Stimulated activated CD4-positive, alpha-beta T cell treated with anti-CD3 and anti-CD28 coated beads, Interleukin-15, amount 100 ng/mL, for 24 hours (primary cell): Measurements from ENCODE around the gene DRC1.

Experiments used
- DNase-seq: peaks from one replicate; pipeline ENCODE4 v3.0.0-alpha.2; 2020

Gene DRC1

DNA sequence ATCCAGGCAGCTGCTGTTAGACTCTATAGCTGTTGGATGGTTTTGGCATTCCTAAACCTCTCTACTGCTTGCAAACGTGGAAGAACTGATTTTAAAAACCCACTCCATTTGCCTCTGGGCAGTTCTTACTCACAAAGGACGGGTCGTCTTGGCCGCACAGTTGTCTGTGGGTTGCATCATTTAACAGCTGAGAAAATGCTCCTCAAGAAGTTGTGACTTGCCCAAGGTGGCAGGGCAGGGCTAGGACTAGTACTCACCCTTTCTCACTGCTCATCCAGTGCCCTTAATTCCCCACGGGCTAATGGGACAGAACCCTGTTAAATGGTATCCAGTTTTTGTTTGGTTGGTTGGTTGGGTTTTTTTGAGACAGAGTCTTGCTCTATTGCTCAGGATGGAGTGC lies 997 bp upstream of the DRC1 start:
- DNase-seq, result no peak

DNA sequence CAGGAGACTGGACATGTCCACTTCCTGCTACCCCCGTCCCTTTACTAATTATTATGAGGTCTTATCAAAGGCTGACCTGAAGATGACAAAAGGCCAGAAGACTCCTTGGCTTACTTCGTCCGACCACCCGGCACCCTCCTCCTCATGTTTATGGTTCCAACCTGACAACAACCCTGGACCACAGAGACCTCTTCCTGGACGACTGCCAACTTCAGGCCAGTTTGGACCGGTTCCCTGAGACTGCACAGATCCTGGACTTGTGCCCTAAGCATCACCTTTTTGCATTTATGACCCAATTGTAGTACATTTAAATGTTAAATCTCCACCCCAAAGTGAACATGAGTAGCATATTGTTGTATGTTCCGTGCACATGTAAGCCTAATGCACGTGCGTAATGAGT lies 5.8 kb downstream of the DRC1 start:
- no peak for DNase-seq

DNA sequence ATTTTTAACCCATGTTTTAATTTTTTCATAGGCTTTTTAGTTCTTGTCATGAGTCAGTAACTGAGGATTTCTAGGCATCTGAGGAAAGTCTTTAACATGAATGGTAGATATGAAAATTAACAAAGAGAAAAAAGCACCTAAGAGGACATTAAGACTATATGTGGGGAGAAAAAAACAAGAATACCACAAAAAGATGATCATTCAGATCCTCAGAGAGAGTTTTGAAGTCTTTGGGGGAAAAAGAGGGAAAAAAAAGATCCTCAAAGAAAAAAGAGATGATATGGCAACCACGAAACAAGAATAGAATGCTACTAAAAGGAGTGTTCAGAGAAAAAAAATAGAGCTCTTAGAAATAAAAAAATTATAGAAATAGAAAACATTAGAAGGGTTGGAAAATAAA lies 8.1 kb downstream of the DRC1 start:
- DNase-seq, result no peak

DNA sequence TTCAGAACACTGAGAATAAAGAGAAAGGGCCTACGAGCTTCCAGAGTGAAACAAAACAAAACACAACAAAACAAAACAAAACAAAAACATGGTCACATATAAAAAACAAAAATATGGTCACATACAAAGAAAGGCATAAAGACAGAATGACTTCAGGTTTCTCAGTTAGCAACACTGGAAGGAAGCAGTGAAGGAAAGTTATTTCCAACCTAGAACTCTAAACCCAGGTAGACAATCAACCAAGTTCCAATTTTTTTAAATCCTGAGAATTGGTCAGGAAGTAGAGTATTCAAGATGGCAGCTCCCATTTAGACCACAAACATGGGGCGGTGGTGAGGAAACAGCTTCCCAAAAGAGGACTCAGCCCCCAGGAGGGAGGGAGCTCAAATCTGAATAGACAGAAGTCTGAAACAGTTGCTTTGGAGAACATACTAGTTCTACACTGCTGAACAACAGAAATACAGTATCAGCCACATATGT lies 9.1 kb downstream of the DRC1 start:
- no peak for DNase-seq

DNA sequence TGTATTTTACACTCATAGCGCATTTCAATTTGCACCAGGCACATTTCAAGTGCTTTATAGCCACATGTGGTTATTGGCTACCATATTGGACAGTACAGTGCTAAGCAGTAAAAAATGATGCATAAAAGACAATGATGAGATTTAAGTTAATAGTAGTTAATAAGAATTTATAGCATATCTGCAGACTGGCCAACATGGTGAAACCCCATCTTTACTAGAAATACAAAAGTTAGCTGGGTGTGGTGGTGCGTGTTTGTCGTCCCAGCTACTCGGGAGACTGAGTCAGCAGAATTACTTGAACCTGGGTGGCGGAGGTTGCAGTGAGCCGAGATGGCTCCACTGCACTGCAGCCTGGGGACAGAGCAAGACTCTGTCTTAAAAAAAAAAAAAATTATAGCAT lies 9.7 kb downstream of the DRC1 start:
- no peak for DNase-seq

DNA sequence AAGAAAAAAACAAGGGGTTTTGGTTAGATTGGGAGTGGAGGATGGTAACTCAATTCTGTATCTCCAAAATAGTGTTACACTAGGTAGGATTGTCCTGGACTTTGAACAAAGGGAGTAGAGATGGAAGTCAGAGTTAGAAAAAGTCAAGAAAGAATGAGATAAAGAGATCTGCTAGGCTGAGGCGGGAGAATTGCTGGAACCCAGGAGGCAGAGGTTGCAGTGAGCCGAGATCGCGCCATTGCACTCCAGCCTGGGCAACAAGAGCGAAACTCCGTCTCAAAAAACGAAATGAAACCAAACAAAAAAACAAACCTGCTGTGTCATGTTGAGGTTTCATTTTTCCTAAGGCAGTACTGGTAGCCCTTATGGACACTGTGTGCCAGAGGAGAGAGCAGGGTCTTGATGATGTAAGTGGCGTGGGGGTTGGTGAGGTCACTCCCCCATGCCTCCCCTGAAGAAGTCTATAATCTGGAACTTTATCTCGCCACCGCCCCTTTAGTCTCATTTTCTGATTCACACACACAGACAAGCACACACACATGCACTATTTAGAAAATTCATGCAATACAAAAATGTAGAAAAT lies 10.5 kb downstream of the DRC1 start:
- no peak for DNase-seq

DNA sequence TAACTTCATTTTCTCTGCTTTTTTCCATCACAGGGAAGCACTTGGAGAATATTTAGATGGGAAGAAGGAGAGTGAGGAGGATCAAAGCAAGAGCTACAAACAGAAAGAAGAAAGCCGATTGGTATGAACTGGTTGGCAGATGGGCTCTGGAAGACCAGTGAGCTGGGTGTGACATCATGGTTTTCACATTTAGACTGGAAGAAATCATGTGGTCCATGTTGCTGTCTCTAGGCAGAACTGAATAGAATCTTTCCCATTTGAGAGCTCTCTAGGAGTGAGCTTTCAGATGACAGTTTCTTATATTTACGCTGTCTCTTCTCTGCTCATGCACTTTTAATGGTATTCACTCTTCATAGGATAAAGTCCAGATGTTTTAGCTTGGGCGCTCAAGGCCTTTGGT lies 12.6 kb downstream of the DRC1 start:
- no peak for DNase-seq

DNA sequence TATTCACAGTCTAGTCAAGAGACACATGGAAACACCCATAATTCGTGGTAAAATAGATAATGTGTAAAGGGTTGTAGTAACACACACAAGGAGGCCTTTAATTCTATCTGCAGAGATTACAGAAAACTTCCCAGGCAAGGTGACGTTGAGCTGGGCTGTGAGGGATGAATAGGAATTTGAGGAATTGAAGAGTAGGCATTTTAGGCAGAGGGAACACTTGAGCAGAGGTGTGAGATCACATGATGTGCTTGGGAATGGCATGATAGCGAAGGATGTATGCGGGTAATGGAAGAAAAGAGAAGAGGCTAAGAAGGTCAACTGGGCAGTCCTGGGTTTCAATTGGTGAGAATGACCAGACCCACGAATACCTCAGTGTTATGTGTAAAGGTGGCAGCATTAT lies 20.2 kb downstream of the DRC1 start:
- no peak for DNase-seq

DNA sequence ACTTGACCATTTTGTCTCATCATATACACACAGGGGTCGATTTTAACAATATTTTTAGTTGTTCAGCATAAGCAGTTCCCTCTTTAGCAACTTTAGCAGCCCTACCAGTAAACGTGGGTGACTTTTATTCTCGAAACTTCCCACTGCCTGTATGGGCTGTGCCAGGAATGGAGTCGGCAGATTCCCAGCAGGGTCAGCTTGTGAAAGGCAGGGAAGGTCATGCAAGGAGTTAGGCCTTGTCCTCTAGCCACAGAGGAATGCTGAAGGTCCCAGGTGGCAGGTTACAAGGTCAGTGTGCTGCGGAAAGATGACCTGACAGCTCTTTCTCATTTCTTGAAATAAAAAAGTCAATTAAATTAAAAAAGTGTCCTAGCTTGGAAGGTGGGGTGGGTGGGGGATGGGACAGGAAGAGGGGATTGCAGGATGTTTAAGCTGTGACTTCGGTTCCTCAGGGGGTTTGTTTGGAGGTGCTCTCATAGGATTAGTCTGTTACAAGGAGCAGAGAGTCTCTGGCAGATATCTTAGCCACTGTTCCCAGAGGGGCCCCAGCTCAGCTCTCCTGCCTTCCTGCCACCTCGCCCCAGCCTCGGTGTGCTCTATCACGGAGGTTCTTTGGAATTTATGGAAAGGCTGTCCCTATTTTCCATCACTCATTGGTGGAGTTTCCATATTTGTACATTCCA lies 21.4 kb downstream of the DRC1 start:
- DNase-seq, result no peak

DNA sequence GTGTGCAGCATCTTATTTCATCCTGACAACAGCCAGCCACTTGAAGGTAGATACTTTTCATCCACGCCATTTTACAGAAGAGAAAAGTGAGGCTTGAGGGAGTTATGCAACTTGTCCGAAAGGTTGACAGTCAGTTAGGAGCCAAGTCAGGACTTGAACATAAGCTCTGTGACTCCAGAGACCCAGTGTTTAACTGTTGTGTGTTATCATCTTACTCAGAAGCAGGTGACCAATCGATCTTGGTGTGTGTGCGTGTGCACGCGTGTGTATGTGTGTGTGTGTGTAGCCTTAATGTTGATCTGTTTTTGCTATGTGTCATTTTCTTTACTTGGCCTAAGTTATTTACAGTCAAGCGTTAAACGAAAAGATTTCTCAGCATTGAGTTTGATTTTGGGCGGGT lies 22.0 kb downstream of the DRC1 start:
- no peak for DNase-seq

DNA sequence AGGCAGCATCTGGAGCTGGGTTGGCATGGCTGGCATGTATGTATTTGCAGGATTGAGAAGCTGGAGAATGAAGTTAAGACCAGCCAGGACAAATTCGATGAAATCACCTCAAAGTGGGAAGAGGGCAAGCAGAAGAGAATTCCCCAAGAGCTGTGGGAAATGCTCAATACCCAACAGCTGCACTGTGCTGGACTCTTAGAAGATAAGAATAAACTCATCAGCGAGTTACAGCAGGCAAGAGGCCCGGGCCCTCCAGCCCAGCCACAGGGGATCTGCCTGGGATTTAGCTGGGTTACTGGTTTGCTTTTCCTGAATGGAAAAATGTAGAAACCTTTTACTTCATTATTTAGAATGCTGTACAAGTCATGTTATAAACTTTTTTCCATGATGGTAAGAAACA lies 22.5 kb downstream of the DRC1 start:
- DNase-seq, result no peak

DNA sequence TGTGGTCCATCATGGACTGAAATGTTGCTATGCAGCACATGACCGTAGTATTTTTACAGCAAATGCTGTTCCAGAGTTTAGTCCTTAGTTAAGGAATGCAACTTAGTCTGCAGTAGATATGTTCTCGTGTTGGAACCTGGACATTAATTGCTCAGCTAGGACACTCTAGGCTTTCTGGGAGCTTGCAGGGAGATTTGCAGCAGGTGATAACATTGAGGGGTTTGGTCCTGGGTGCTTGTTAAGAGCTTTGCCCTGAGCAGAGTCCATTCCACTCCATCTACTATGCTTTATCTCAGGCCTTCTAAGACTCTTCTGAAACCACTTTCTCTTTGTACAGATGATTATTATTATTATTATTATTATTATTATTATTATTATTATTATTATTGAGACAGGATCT lies 27.1 kb downstream of the DRC1 start:
- DNase-seq, result no peak

DNA sequence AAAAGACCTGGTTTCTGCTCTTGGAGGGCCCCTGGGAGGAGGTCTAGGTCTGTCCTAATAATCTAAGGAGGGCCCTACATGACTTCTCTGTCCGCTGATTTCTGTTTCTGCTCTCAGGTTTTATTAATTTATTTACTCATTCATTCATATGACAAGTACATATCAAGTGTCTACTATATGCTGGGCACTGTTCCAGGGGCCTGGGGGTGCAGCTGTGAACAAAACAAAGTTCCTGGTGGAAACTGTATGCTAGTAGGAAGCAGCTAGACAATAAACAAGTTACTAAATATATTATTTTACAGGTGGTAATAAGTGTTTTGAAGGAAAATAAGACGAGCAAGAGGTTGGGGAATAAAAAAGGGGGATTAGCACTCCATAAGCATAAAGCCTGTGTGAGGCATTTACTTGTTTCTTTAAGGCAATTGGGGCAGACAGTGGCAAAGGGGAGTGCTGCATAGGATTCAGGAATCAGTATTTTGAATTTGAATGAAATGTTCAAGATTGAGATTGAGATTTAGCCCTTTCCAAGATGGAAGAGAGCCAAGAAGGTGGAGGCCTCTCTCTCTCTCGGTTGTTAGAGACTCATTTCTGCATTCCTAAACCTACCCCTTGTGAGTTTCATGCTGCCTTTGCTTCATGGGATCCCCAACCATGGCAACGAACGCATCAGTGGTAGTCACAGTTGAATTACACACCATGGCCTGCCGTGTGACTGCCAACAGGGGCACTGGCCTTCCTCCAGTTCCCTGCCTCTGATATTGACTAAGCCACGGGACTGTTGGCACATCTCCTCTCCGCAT lies 28.3 kb downstream of the DRC1 start:
- no peak for DNase-seq

DNA sequence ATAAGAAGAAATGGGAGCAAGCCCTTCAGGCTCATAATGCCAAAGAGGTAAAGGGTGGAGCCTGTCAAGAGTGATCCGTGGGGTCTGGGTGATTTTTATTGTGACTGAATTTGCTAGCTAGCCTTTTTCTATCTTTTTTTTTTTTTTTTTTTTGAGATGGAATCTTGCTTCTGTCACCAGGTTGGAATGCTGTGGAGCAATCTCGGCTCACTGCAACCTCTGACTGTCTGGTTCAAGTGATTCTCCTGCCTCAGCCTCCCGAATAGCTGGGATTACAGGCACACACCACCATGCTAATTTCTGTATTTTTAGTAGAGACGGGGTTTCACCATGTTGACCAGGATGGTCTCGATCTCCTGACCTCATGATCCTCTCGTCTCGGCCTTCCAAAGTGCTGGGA lies 29.1 kb downstream of the DRC1 start:
- DNase-seq, result no peak

DNA sequence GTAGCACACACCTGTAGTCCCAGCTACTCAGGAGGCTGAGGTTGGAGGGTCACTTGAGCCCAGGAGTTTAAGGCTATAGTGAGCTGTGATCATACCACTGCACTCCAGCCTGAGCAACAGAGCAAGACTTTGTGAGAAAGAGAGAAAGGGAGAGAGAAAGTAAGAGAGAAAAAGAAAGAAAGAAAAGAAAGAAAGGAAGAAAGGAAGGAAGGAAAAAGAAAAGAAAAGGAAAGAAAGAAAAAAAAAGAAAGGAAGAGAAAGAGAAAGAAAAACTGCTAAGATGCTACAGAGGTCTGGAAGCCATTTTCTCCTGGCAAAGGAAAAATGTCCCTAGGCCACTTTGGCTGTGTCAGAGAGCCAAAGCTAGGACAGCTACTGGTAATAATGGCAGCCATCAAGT lies 30.6 kb downstream of the DRC1 start:
- no peak for DNase-seq

DNA sequence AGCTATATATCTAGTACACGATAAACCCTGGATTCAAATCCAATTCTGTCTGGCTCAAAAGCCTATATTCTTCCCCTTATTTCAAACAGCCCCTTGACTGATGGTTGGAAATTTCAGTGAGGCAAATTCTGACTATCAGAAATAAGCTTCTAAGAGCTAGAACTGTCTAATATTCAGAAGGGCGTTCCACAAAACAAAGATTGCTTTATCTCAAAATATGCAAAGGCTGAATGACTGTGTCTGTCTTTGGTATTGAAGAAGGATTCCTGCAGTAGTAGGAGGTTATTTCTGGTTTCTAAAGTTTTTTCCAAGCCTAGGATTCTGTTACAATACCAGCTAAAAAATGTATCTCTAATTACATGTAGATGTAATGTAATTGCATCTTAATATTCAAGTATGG lies 31.1 kb downstream of the DRC1 start:
- DNase-seq, result no peak

DNA sequence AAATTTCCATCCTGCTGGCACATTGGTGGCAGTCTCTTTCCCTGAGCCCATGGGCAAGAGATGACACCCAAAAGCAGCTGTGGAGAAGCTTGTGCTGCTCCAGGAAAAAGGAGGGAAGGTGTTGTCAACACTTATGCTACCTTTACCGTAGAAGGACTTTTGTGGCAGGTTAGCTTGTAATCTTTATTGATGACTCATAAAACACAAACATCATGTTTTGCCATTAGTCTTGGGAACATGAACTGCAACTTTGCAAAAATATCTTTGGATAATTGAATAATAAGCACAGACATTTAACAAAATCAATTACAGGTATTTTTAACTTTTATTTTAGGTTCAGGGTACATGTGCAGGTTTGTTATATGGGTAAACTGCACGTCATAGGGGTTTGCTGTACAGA lies 33.4 kb downstream of the DRC1 start:
- no peak for DNase-seq

DNA sequence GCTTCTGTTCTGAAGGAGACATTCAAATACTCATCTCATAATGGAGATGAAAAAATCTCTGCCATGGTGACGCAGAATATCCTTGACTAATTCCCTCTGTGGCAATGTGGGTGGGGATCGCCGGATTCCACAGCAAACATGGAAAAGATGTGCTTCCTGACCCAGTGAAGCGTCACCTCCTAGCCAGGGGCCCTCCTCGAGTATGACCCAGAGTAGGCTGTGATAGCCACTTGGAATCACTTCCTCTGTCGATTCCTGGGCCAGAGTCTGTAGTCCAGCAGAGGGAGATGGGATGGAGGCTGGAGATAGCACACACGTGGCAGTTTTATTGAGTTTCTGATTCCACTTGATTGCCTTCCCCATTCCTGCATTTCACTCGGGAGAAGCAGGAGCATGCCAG lies 36.8 kb downstream of the DRC1 start:
- no peak for DNase-seq

DNA sequence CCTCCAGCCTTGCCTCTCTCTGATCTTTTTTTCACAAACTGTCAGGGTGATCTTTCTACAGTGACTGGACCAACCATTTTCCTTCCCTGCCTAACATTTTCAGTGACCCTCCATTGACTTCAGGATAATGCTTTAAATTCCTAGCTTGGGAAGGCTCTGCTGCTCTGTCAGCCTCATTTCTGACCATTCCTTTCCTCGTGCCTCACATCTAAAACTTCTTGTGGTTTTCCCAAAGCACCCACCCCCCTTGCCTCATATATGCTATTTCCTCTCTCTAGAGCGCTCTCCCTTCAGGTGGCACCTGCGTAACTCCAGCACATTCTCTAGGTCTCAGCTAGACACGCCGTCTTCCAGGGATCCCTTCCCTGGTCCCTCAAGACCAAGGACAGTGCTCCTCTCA lies 37.2 kb downstream of the DRC1 start:
- DNase-seq, result no peak

DNA sequence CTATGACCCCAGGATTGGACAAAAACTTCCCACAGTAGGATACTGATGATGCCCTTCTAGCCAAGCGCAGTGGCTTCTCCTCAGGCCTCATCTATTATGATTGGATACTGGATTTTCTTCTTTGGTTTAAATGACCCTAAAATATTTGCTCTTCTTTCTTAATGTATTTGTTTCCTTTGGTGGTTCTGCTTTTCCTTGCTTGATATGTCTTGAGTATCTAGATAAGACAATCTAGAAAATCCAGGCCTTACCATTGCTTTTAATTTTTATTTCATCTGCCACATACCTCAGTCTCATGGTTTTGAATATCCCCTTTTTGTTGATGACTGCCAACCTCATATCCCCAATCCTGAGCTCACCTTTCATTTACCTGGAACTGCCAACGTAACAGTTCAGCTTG lies 40.6 kb downstream of the DRC1 start:
- DNase-seq, result no peak

DNA sequence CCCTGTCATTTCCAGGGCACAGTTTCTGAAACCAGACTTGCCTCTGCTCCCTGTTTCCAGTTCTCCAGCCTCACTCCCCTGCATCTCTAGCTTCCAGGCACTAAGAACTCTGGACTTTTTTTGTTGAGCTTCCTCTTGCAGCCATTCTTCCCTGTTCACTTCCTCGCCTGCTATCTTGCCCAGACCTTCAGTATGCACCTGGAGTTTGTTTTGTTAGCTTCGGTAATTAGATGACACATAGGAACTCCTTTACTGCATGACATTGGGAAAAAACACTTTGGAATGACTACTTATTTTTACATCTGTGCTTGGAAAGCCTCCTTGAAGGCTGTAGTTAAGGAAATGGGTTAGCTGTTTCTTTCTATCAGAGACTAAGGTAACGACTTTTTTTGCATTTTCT lies 41.0 kb downstream of the DRC1 start:
- no peak for DNase-seq

DNA sequence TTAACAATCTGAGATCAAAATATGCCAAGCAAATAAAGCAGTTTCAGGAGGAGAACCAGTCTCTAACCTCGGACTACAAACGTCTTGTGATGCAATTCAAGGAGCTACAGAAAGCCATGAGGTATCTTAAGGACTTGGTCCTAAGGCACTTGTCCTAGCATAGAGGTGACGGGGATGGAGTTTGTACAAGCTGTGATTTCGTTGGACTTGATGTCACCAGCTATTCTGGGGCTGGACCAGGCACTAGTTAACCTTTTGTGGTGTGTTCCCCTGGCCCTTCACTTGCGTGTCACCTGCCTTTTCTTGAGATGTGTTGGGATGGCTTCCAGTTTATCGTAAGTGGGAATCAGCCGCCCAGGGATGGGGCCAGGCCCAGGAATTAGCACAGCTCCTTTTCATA lies 42.5 kb downstream of the DRC1 start:
- DNase-seq, result no peak

DNA sequence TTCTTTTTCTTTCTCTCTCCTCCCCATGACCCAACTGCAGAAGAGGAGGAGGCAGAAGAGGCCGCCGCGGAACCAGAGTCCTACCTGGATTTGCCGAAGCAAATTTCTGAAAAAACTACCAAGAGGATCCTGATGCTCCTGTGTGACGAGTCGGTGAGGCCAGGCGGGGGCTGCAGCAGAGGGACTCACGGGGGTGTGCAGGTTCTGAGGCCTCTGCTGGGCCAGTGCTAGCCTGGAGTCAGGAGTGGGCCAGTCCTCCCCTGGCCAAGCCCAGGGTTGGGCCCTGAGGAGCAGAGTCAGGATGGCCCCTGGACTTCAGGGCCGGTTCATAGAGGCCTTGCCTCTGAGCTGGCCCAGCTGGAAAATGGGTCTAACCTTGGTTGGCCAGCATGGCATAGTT lies 46.9 kb downstream of the DRC1 start:
- DNase-seq, result no peak

DNA sequence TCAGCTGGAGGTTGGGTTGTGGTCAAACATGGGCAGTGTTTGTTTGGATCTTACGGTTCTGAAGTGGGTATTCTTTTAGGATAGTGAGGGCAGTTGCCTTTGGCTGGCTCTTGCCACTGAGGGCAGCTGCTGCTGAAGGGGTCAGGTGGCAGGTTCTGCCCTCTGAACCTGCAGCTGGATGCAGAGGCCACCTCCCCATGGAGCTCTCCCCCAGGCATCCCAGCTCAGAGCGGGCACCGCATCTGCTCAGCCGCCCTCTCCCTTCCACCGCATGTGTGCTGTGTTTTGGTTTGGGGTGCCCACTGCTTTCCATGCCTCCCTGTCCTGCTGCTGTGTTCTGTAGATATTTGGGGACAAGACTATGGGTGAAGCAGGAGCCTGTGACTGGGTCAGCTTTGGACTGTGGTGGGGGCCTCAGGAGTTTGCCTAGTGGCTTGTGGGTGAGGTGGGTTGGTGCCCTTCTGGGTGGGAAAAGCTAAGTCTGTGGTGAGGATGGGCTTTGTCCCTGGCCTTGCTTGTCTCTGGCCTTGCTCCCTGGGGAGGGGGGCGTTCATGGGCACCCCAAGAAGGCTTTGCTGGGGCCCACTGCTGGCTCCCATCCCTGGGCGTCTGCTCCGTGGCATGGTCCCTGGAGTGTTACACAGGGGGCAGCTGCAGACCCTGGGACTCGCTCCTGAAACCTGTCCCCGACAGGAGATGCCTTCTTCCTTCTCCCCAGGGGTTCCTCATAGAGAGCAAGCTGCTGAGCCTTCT lies 47.7 kb downstream of the DRC1 start:
- DNase-seq, result no peak
